GM21515 (cell line): ENCODE results near the gene SLC29A1.

Source experiments
- ATAC-seq: cut with Tn5 transposase; IDR thresholded peaks from one replicate; pipeline ENCODE4 v1.9.1; 2021; ENCODE audit not compliant: unreplicated experiment

SLC29A1 gene

GRCh38 chr6:44251576-44252524 lies 28.5 kb downstream of the SLC29A1 start:
- ATAC-seq: no peak

- no peak for ATAC-seq
Measured at GRCh38 chr6:44253307-44254101, 30.1 kb downstream of the SLC29A1 start.

GRCh38 chr6:44254191-44255104 lies 31.1 kb downstream of the SLC29A1 start:
- no peak for ATAC-seq

- ATAC-seq: no peak
Measured at GRCh38 chr6:44255105-44255808, 31.9 kb downstream of the SLC29A1 start.

- no peak for ATAC-seq
Measured at GRCh38 chr6:44255871-44256774, 32.7 kb downstream of the SLC29A1 start.

- ATAC-seq: no peak
Measured at GRCh38 chr6:44256775-44257024, 33.3 kb downstream of the SLC29A1 start.

- ATAC-seq: peak; percentile 39
Measured at GRCh38 chr6:44257025-44257752, 33.8 kb downstream of the SLC29A1 start, which contains the start of gene SLC35B2. SLC35B2 (minus strand) TSS chr6:44257528; CDS start chr6:44257410, 118 bp downstream.

GRCh38 chr6:44257753-44258324 lies 34.4 kb downstream of the SLC29A1 start:
- peak; percentile 2 for ATAC-seq

GRCh38 chr6:44258325-44258863 lies 35.0 kb downstream of the SLC29A1 start:
- no peak for ATAC-seq

GRCh38 chr6:44258921-44259320 lies 35.5 kb downstream of the SLC29A1 start:
- ATAC-seq: no peak

GRCh38 chr6:44260011-44260410 lies 36.6 kb downstream of the SLC29A1 start:
- no peak for ATAC-seq

- no peak for ATAC-seq
Measured at GRCh38 chr6:44260451-44261297, 37.3 kb downstream of the SLC29A1 start.

GRCh38 chr6:44261581-44261980 lies 38.2 kb downstream of the SLC29A1 start:
- ATAC-seq: no peak

- ATAC-seq: no peak
Measured at GRCh38 chr6:44262467-44263353, 39.3 kb downstream of the SLC29A1 start.

GRCh38 chr6:44263354-44264100 lies 40.1 kb downstream of the SLC29A1 start:
- no peak for ATAC-seq
